WTC11 (cell line): ENCODE measurements around the gene NEU2. TPM values are rescaled to one million over a fixed set of nuclear protein-coding genes. Genes with fewer than 3 reads are reported as not detected.
"Not testable (repeated sequence)": the region's sequence is repeated elsewhere in the genome, so short reads cannot be mapped to it uniquely, and the experiment has no call there.

ENCODE experiments used
- ATAC-seq: fragments of 200-7000 bp; cut with Tn5 transposase; 2 replicates; pipeline ENCODE4 v1.10.0; 2021; ENCODE audit warnings: mild to moderate bottlenecking, moderate library complexity
- CTCF ChIA-PET: fragments of 300-600 bp; sonication (Branson Sonifier 250); formaldehyde crosslinking; loops from one replicate; lab custom pipeline; 2021; ENCODE audit warnings: antibody characterized with exemption; lab: Charles Lee
- POLR2A ChIA-PET: fragments of 350-600 bp; sonication (Branson Sonifier 250); formaldehyde crosslinking; loops from one replicate; lab custom pipeline; 2021; ENCODE audit warnings: antibody characterized with exemption; lab: Charles Lee
- DNase-seq: peaks from one replicate; pipeline ENCODE4 v3.0.0; 2021; ENCODE audit warnings: low spot score
- H3K27ac Mint-ChIP-seq: 2 replicates; pipeline ENCODE4 v1.8.0; 2021; ENCODE audit warnings: mixed read lengths
- H3K27me3 Mint-ChIP-seq: 2 replicates; pipeline ENCODE4 v1.8.0; 2021; ENCODE audit warnings: low read depth, mild to moderate bottlenecking, moderate library complexity, mixed read lengths
- H3K36me3 Mint-ChIP-seq: 2 replicates; pipeline ENCODE4 v1.8.0; 2021; ENCODE audit warnings: mixed read lengths
- H3K4me1 Mint-ChIP-seq: 2 replicates; pipeline ENCODE4 v1.8.0; 2022; ENCODE audit warnings: mixed read lengths
- H3K4me3 Mint-ChIP-seq: 2 replicates; pipeline ENCODE4 v1.8.0; 2021; ENCODE audit warnings: mild to moderate bottlenecking, moderate library complexity, mixed read lengths
- H3K9me3 Mint-ChIP-seq: 2 replicates; pipeline ENCODE4 v1.8.0; 2021; ENCODE audit warnings: mixed read lengths
- ERG ChIP-seq: fragments of 250-450 bp; sonication (Bioruptor Pico); IDR thresholded peaks from 2 replicates; pipeline ENCODE4 v1.8.0; 2021; ENCODE audit warnings: mild to moderate bottlenecking
- ETV6 ChIP-seq: sonication (generic); formaldehyde crosslinking; IDR thresholded peaks from 2 replicates; pipeline ENCODE4 v1.8.1; 2022; ENCODE audit warnings: mild to moderate bottlenecking, missing genetic modification reagents
- FOXP1 ChIP-seq: sonication (generic); formaldehyde crosslinking; IDR thresholded peaks from 2 replicates; pipeline ENCODE4 v1.8.0; 2022; ENCODE audit warnings: missing genetic modification reagents, mild to moderate bottlenecking, moderate library complexity, borderline replicate concordance
- MAX ChIP-seq: sonication (generic); formaldehyde crosslinking; IDR thresholded peaks from 2 replicates; pipeline ENCODE4 v1.8.0; 2022; ENCODE audit warnings: mild to moderate bottlenecking, missing genetic modification reagents
- MLX ChIP-seq: sonication (generic); formaldehyde crosslinking; IDR thresholded peaks from 2 replicates; pipeline ENCODE4 v1.8.1; 2023; ENCODE audit warnings: mild to moderate bottlenecking, missing genetic modification reagents, moderate library complexity
- PREB ChIP-seq: sonication (generic); formaldehyde crosslinking; IDR thresholded peaks from 2 replicates; pipeline ENCODE4 v1.8.1; 2022; ENCODE audit warnings: mild to moderate bottlenecking, missing genetic modification reagents, moderate library complexity, borderline replicate concordance
- RELA ChIP-seq: sonication (generic); formaldehyde crosslinking; IDR thresholded peaks from 2 replicates; pipeline ENCODE4 v1.8.1; 2022; ENCODE audit warnings: missing genetic modification reagents, mild to moderate bottlenecking, borderline replicate concordance
- SOX15 ChIP-seq: fragments of 250-450 bp; sonication (Bioruptor Pico); IDR thresholded peaks from 2 replicates; pipeline ENCODE4 v1.9.0; 2021; ENCODE audit warnings: mild to moderate bottlenecking
- TCF7 ChIP-seq: sonication (generic); formaldehyde crosslinking; IDR thresholded peaks from 2 replicates; pipeline ENCODE4 v1.8.0; 2022; ENCODE audit warnings: mild to moderate bottlenecking, low read depth, missing genetic modification reagents, moderate library complexity
- TP53 ChIP-seq: sonication (generic); formaldehyde crosslinking; IDR thresholded peaks from 2 replicates; pipeline ENCODE4 v1.8.1; 2023; ENCODE audit warnings: mild to moderate bottlenecking, missing genetic modification reagents
- ZNF232 ChIP-seq: sonication (generic); formaldehyde crosslinking; IDR thresholded peaks from 2 replicates; pipeline ENCODE4 v1.8.0; 2022; ENCODE audit warnings: mild to moderate bottlenecking, missing genetic modification reagents
- ZNF281 ChIP-seq: sonication (generic); formaldehyde crosslinking; IDR thresholded peaks from 2 replicates; pipeline ENCODE4 v1.8.0; 2023; ENCODE audit warnings: mild to moderate bottlenecking, missing genetic modification reagents
- ZNF532 ChIP-seq: fragments of 250-450 bp; sonication (Bioruptor Pico); IDR thresholded peaks from 2 replicates; pipeline ENCODE4 v1.9.0; 2021; ENCODE audit warnings: mild to moderate bottlenecking, borderline replicate concordance
- total RNA-seq: library from RNA; stranded (reverse); gene quantifications from 3 replicates; pipeline ENCODE4 v1.2.3, GENCODE V29; 2021

The NEU2 gene
- total RNA-seq, 1 experiment from 2014 or later: not detected

- no peak for TF ChIP-seq ERG
- no peak for TF ChIP-seq MLX
- TF ChIP-seq, all 79 proteins: peak for 0
- Mint-ChIP-seq H3K9me3 (peaks cover 5% of the 10 kb centered on the region), H3K4me1 (no peaks in the 10 kb centered on the region), H3K4me3 (no peak overlapping the region), H3K27me3 (no peaks in the 10 kb centered on the region; the same call in 1 of the 2 replicates), H3K27ac (no peak overlapping the region), H3K36me3 (no peaks in the 10 kb centered on the region)
- ATAC-seq: no peak
- DNase-seq: no peak
- CTCF ChIA-PET: interaction anchor here (0.5 kb wide), 1 partner anchor 234 kb away, joined by 4 read pairs; no protein-coding TSS in a partner anchor
- POLR2A ChIA-PET: no interaction called here
Observed at GRCh38 chr2:233017947-233018346, 14.5 kb upstream of the NEU2 start.

- H3K9me3 Mint-ChIP-seq, H3K4me3 Mint-ChIP-seq, H3K27me3 Mint-ChIP-seq, POLR2A ChIA-PET, H3K4me1 Mint-ChIP-seq, DNase-seq, CTCF ChIA-PET, ATAC-seq, H3K36me3 Mint-ChIP-seq, H3K27ac Mint-ChIP-seq: not testable (repeated sequence)
Observed at GRCh38 chr2:233019610-233020009, 12.9 kb upstream of the NEU2 start.

- DNase-seq: no peak
- TF ChIP-seq SOX15 (CRISPR knock-in tag) (no peak), RELA (CRISPR knock-in tag) (no peak), PREB (CRISPR knock-in tag) (no peak), MAX (no peak), ZNF281 (CRISPR knock-in tag) (no peak), TCF7 (CRISPR knock-in tag) (no peak), ZNF232 (CRISPR knock-in tag) (no peak), ZNF532 (CRISPR knock-in tag) (no peak), TP53 (CRISPR knock-in tag) (no peak), ETV6 (CRISPR knock-in tag) (no peak), FOXP1 (CRISPR knock-in tag) (no peak)
- TF ChIP-seq, all 79 proteins: peak for 0
- no peak for ATAC-seq
- Mint-ChIP-seq H3K4me3 (no peak overlapping the region), H3K4me1 (no peaks in the 10 kb centered on the region), H3K27ac (no peak overlapping the region), H3K36me3 (no peaks in the 10 kb centered on the region), H3K27me3 (no peaks in the 10 kb centered on the region; the same call in 1 of the 2 replicates), H3K9me3 (peaks cover 2% of the 10 kb centered on the region)
- ChIA-PET CTCF (no interaction called here), POLR2A (no interaction called here)
Observed at GRCh38 chr2:233020454-233020853, 12.0 kb upstream of the NEU2 start.
